Kasumi-1 (cell line): ENCODE measurements around the gene EFCAB10.

Source experiments
- DNase-seq, 2 experiments: peaks; one replicate each; lab custom pipeline; 2025; lab: John Stamatoyannopoulos, UW

Gene EFCAB10

GRCh38 chr7:105581066-105581811 is at the start of gene EFCAB10:
TSS of gene EFCAB10 (minus strand) at chr7:105581493. CDS start at chr7:105581463, 30 bp downstream.
- no peak for DNase-seq

- no peak for DNase-seq
These were observed 44.7 kb upstream of the EFCAB10 start for GRCh38 chr7:105625986-105626385.

- no peak for DNase-seq
These were observed 42.6 kb upstream of the EFCAB10 start for GRCh38 chr7:105623906-105624305.

- DNase-seq = no peak
These were observed 42.1 kb upstream of the EFCAB10 start for GRCh38 chr7:105623378-105623777.

- no peak for DNase-seq
These were observed 40.9 kb upstream of the EFCAB10 start for GRCh38 chr7:105622106-105622731.

GRCh38 chr7:105621617-105622016 is 40.3 kb upstream of the EFCAB10 start:
- no peak for DNase-seq

- no peak for DNase-seq
These were observed 39.9 kb upstream of the EFCAB10 start for GRCh38 chr7:105621176-105621575.

- DNase-seq = no peak
These were observed 38.3 kb upstream of the EFCAB10 start for GRCh38 chr7:105619590-105619989.

GRCh38 chr7:105618016-105618296 is 36.7 kb upstream of the EFCAB10 start:
- no peak for DNase-seq

- DNase-seq = no peak
These were observed 36.2 kb upstream of the EFCAB10 start for GRCh38 chr7:105617280-105618015.

- DNase-seq = peak in 1 of 2 experiments; percentile 4
These were observed 33.1 kb upstream of the EFCAB10 start for GRCh38 chr7:105614341-105614840.

- DNase-seq = no peak
These were observed 32.5 kb upstream of the EFCAB10 start for GRCh38 chr7:105613611-105614330.

GRCh38 chr7:105612806-105613205 is 31.5 kb upstream of the EFCAB10 start:
- no peak for DNase-seq

- DNase-seq = no peak
These were observed 30.8 kb upstream of the EFCAB10 start for GRCh38 chr7:105611856-105612775.

GRCh38 chr7:105610165-105610930 is 29.1 kb upstream of the EFCAB10 start:
- no peak for DNase-seq

- DNase-seq = no peak
These were observed 21.3 kb upstream of the EFCAB10 start for GRCh38 chr7:105602325-105603305.

- no peak for DNase-seq
These were observed 19.6 kb upstream of the EFCAB10 start for GRCh38 chr7:105600720-105601550.

- no peak for DNase-seq
These were observed 18.3 kb upstream of the EFCAB10 start for GRCh38 chr7:105599551-105599950.
